ENCODE data around the gene PRKCE.

The PRKCE gene

DNA sequence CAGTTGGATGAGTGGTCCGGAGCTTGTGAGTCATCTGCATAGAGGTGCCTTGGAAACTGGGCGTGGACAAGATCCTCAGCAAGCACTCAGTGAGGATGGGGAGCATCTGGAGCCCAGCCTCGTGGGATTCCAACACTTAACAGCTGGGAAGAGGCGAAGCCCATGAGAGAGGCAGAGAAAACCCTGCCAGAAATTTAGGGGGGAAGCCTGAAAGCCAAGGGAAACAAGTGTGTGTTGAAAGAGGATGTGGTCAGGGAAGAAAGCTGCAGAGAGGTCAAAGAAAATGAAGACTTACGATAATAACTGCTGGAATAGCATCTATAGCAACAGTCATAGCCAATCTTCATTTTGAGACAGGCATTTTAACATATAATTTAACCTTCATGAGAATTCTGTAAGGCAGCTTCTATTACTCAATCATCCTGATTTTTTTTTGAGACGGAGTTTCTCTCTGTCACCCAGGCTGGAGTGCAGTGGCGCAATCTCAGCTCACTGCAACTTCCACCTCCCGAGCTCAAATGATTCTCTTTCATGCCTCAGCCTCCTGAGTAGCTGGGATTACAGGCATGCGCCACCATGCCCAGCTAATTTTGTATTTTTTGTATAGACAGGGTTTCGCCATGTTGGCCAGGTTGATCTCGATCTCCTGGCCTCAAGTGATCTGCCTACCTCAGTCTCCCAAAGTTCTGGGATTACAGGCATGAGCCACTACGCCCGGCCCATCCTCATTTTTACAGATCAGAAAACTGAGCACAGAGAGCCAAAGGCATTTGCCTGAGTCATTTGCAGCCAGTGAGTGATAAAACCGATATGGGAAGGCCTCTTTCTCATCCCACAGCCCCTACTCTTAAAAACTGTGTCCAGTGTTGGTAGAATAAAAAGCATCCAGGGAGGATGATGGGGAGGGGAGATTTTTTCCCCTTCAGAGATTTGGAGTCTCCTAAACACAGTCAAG, 431.3 kb downstream of the PRKCE start:
- TF ChIP-seq CTCF (IDR thresholded peaks at IDR 0.05; ENCODE audit: borderline replicate concordance, control extremely low read depth, extremely low read depth, insufficient read depth, missing control alignments) = no peak
- no peak for DNase-seq (ENCODE audit: low spot score)
- in situ Hi-C loops (cut with MboI; ENCODE audit: low sequenced_read_pairs, unreplicated experiment) = no loop called here

DNA sequence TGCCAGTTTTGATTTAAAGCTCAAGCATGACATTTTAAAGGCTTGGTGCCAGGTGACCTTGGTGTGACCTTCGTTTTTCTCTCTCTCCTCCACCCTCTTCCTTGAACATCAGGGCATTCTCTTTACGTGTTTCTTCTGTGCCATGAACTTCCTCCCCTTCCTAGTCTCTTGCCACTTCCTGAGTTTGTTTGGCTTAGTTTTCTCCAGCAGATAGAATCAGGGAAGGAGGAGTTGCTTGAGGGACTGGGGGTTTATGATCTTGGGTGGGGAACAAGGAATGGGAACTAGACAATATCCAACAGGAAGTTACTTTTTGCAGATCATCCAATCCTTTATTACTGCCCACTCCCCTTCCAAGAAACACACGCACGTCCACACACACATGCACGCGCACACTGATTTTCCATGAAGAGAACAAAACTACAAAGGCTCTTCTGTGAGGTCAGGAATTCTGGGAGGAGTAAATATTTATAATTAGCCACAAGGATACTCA, 435.1 kb downstream of the PRKCE start:
- DNase-seq (ENCODE audit: low spot score) = no peak
- TF ChIP-seq CTCF (IDR thresholded peaks at IDR 0.05; ENCODE audit: borderline replicate concordance, control extremely low read depth, extremely low read depth, insufficient read depth, missing control alignments) = no peak
- in situ Hi-C loops (cut with MboI; ENCODE audit: low sequenced_read_pairs, unreplicated experiment) = no loop called here

DNA sequence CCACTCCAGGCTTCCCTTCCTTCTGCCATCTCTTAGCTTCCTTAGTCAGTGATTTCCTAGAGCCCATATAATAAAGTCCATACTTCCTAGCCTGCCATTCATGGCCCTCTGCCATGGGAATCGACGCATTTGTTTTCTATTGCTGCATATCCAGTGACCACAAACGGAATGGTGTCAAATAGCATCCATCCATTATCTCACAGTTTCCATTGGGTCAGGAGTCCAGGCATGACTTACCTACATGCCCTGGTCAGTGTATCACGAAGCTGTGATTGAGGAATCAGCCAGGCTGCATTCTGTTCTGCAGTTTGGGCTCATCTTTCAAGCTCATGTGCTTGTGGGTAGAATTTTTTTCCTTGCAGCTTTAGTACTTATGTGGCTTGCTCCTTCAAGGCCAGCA, 436.0 kb downstream of the PRKCE start:
- no peak for TF ChIP-seq CTCF (IDR thresholded peaks at IDR 0.05; ENCODE audit: borderline replicate concordance, control extremely low read depth, extremely low read depth, insufficient read depth, missing control alignments)
- no peak for DNase-seq (ENCODE audit: low spot score)
- in situ Hi-C loops (cut with MboI; ENCODE audit: low sequenced_read_pairs, unreplicated experiment) = no loop called here

DNA sequence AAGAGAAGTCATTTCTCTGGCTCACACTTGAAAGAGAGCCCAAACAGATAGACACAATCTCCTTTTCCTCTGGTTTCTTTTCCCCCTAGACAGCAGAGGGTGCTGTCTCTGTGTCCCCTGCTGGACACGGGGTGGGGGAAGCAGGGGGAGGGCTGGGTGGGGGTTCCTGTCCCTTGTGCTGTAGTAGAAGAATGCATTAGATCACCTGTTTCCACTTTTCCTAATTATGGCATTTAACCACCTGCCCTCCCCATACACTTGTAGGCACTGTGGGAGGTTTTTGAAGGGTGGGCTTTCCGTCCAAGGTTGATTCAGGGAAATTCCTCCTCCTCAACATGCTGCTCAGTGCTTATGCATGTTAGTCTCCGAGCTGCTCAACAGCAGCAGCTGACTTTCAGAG, 439.5 kb downstream of the PRKCE start:
- in situ Hi-C loops (cut with MboI; ENCODE audit: low sequenced_read_pairs, unreplicated experiment) = no loop called here
- DNase-seq (ENCODE audit: low spot score) = no peak

DNA sequence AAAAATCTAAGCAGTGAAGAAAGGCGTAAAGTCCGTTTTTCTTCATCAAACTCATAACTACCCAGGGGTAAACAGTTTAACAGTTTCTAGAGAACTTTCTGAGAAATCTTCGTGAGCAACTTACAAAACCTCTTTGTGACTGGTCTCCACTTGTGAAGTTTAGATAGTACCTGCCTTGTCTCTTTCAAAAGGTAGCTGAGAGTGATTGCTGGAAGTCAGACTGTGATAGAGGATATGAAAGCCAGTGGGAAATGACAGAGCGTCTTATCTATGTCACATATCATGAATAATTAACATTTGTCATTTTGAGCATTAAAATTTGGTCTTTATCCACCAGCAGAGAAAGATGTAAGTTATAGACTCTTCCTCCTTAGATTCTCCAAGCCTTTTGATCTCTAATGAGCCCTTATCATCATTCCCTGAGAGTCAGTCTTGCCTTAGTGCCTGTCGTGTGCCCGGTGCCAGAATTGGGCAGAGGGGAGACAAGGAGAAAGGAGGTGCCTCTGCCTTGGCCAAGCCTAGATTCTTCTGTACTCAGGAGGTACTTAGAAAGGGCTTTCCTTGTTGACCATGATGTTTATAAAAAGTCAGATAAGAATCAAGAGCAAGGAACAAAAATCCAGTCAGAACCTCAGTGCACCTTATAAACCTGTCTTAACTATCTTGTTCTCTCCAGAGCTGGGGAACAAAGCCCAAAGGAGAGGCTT, 440.6 kb downstream of the PRKCE start:
- in situ Hi-C loops (cut with MboI; ENCODE audit: low sequenced_read_pairs, unreplicated experiment) = no loop called here

More for the DNA sequence above, 439.5 kb downstream of the PRKCE start:
- no peak for TF ChIP-seq CTCF (IDR thresholded peaks at IDR 0.05; ENCODE audit: borderline replicate concordance, control extremely low read depth, extremely low read depth, insufficient read depth, missing control alignments)

More for the DNA sequence above, 440.6 kb downstream of the PRKCE start:
- no peak for TF ChIP-seq CTCF (IDR thresholded peaks at IDR 0.05; ENCODE audit: borderline replicate concordance, control extremely low read depth, extremely low read depth, insufficient read depth, missing control alignments)
- DNase-seq (ENCODE audit: low spot score) = no peak
